Measurements from ENCODE around the gene PPP1R9A. TPM values are rescaled to one million over a fixed set of nuclear protein-coding genes. Genes with fewer than 3 reads are reported as not detected.

The PPP1R9A gene
- total RNA-seq, 1 donor from 2014 or later, result 4.6 TPM

- DNase-seq (ENCODE audit: extremely low read depth, low read depth, low spot score), result no peak
Measured at GRCh38 chr7:95338832-95339231, 431.4 kb downstream of the PPP1R9A start.

- DNase-seq (ENCODE audit: extremely low read depth, low read depth, low spot score), result no peak
Measured at GRCh38 chr7:95340491-95340890, 433.1 kb downstream of the PPP1R9A start.

- no peak for DNase-seq (ENCODE audit: extremely low read depth, low read depth, low spot score)
Measured at GRCh38 chr7:95342029-95342428, 434.6 kb downstream of the PPP1R9A start.

DNA sequence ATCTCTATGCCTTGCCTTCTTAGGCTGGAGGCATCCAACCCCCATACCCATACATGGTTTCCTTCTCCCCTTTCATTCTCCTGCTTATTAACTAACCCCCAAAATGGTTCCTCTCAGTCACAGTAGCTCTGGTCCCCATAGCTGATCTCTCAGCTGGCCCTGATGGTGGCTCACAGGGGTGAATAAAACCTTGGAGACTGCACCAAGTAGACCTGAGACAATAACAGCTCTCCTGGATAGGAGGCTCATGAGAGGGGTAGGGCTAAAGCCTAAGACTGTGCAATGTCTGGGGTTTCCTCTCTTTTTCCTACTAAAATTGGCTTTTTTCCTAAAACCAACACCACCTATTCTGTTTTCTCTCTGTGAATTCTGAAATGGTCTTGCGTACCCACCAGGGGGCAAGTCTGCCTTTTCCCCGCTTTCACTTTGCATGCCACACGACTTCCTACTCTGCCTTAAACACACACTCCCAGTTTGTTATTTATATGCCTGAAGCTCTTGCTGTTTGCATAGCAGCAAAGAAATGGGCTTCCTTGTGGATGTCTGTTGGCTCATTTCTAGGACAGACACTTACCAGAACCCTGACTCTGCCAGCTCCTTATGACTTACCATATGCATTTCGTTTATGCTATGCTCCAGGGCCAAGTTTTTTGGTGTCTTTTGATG, 435.4 kb downstream of the PPP1R9A start:
- DNase-seq (ENCODE audit: extremely low read depth, low read depth, low spot score), result no peak
